Parathyroid adenoma (tissue), 2 donors: ENCODE data around the gene GRK1.
"Not testable (repeated sequence)": the region's sequence is repeated elsewhere in the genome, so short reads cannot be mapped to it uniquely, and the experiment has no call there.

ENCODE experiments used
- H2AFZ ChIP-seq: fragments of 300-600 bp; sonication (generic); one replicate; pipeline ENCODE4 v1.7.0; 2017; ENCODE audit warnings: antibody characterized with exemption, mild to moderate bottlenecking
- H3K27ac ChIP-seq: fragments of 300-600 bp; sonication (generic); one replicate; pipeline ENCODE4 v1.7.0; 2017
- H3K27me3 ChIP-seq: fragments of 300-600 bp; sonication (generic); one replicate; pipeline ENCODE4 v1.7.0; 2017; ENCODE audit warnings: low read length; ENCODE audit not compliant: control insufficient read depth, insufficient read depth
- H3K36me3 ChIP-seq: fragments of 300-600 bp; sonication (generic); one replicate; pipeline ENCODE4 v1.7.0; 2017; ENCODE audit warnings: low read length; ENCODE audit not compliant: control insufficient read depth, insufficient read depth
- H3K4me1 ChIP-seq: fragments of 300-600 bp; sonication (generic); one replicate; pipeline ENCODE4 v1.7.0; 2017; ENCODE audit warnings: control low read depth
- H3K4me2 ChIP-seq: fragments of 300-600 bp; sonication (generic); one replicate; pipeline ENCODE4 v1.7.0; 2017; ENCODE audit warnings: low read length
- H3K4me3 ChIP-seq: fragments of 300-600 bp; sonication (generic); one replicate; pipeline ENCODE4 v1.7.0; 2017; ENCODE audit warnings: low read depth, low read length
- H3K79me2 ChIP-seq: fragments of 300-600 bp; sonication (generic); one replicate; pipeline ENCODE4 v1.7.0; 2017; ENCODE audit warnings: control low read depth
- H3K9ac ChIP-seq: fragments of 300-600 bp; sonication (generic); one replicate; pipeline ENCODE4 v1.7.0; 2017; ENCODE audit warnings: mild to moderate bottlenecking
- H3K9me3 ChIP-seq: fragments of 300-600 bp; sonication (generic); one replicate; pipeline ENCODE4 v1.7.0; 2017; ENCODE audit warnings: low read length; ENCODE audit not compliant: control insufficient read depth
- CTCF ChIP-seq: fragments of 300-600 bp; sonication (generic); IDR thresholded peaks from one replicate; pipeline ENCODE4 v1.7.0; 2017; ENCODE audit warnings: antibody characterized with exemption, mild to moderate bottlenecking
- donor health status: primary hyperparathyroidism.

Gene GRK1

DNA sequence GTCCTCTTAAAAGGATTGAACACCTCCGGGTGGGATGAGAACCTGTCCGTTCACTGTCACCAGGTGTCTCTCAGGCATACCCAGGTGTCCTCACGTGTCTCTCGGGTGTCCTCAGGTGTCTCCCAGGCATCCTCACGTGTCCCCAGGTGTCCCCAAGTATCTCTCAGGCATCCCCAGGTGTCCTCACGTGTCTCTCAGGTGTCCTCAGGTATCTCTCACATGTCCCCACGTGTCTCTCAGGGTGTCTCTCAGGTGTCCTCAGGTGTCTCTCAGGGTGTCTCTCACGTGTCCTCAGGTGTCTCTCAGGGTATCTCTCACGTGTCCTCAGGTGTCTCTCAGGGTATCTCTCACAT is 42.8 kb upstream of the GRK1 start:
- Histone ChIP-seq H3K27ac (no peak overlapping the region), H3K4me1 (no peaks in the 10 kb centered on the region), H3K27me3 (no peaks in the 10 kb centered on the region), H3K4me3 (no peak overlapping the region), H3K79me2 (peaks cover 9% of the 10 kb centered on the region), H3K9me3 (no peaks in the 10 kb centered on the region), H3K4me2 (no peak overlapping the region), H2AFZ (no peak overlapping the region), H3K36me3 (no peaks in the 10 kb centered on the region), H3K9ac (no peak overlapping the region)
- no peak for TF ChIP-seq CTCF

GRCh38 chr13:113624640-113625304 is 42.2 kb upstream of the GRK1 start:
- H3K9me3 ChIP-seq, H3K9ac ChIP-seq, H2AFZ ChIP-seq, H3K4me3 ChIP-seq, H3K4me2 ChIP-seq, H3K27ac ChIP-seq, H3K79me2 ChIP-seq, H3K27me3 ChIP-seq, H3K36me3 ChIP-seq, H3K4me1 ChIP-seq: not testable (repeated sequence)

DNA sequence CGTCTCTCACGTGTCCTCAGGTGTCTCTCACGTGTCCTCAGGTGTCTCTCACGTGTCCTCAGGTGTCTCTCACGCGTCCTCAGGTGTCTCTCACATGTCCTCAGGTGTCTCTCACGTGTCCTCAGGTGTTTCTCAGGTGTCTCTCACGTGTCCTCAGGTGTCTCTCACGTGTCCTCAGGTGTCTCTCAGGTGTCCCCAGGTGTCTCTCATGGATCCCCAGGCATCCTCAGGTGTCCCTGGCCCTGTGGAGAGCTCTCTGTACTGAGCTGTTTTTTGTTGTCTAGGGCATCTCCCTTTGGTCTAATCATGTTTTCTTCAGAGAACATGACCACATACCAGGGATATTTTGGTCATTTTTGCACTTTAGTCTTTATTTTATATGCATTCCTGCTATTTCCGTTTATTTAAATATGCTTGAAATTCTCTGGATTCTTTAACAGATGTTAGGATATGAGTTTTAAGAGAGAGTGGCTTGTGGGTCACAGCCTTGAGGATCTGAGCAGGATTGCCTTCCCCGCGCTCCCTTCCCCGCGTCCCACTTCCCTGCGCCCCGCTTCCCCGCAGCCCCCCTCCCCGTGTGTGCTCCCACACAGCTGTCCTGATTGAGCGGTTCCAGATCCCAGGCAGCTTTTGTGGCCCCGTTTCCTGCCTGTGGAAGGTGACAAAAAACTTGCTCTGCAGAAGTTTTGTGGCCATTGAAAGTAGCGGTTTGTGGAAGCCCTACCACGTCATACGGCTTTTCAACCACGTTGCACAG is 40.9 kb upstream of the GRK1 start:
- Histone ChIP-seq H2AFZ (no peak overlapping the region), H3K4me2 (no peak overlapping the region), H3K4me3 (no peak overlapping the region), H3K79me2 (peaks cover 7% of the 10 kb centered on the region), H3K36me3 (no peaks in the 10 kb centered on the region), H3K27me3 (no peaks in the 10 kb centered on the region), H3K27ac (no peak overlapping the region), H3K9me3 (no peaks in the 10 kb centered on the region), H3K9ac (no peak overlapping the region), H3K4me1 (no peaks in the 10 kb centered on the region)
- TF ChIP-seq CTCF, result no peak

DNA sequence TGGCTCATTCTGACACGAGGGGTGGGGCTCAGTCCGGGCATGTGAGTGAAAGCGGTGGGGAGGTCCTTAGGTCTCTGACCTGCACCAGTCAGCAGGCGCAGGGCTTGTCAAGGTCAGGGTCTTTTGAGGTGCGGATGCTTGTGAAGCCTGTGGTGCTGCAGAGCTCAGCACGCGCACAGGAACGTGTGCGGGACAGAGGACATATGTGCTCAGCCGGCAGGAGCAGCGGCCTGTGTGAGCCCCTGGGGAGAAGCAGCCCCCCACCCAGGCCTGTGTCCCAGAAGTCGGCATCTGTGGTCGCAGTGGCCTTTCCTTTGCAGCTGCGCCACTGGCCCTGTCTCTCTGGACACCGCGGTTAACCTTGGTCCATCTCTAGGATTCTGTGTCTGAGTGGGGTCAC is 39.9 kb upstream of the GRK1 start:
- no peak overlapping the region for H3K4me3 ChIP-seq
- H3K27ac ChIP-seq, result no peak overlapping the region
- H2AFZ ChIP-seq, result no peak overlapping the region
- no peaks in the 10 kb centered on the region for H3K36me3 ChIP-seq
- peaks cover 7% of the 10 kb centered on the region for H3K79me2 ChIP-seq
- no peaks in the 10 kb centered on the region for H3K4me1 ChIP-seq
- H3K9me3 ChIP-seq, result no peaks in the 10 kb centered on the region
- no peak overlapping the region for H3K9ac ChIP-seq
- no peak for TF ChIP-seq CTCF
- H3K27me3 ChIP-seq, result no peaks in the 10 kb centered on the region
- H3K4me2 ChIP-seq, result no peak overlapping the region

DNA sequence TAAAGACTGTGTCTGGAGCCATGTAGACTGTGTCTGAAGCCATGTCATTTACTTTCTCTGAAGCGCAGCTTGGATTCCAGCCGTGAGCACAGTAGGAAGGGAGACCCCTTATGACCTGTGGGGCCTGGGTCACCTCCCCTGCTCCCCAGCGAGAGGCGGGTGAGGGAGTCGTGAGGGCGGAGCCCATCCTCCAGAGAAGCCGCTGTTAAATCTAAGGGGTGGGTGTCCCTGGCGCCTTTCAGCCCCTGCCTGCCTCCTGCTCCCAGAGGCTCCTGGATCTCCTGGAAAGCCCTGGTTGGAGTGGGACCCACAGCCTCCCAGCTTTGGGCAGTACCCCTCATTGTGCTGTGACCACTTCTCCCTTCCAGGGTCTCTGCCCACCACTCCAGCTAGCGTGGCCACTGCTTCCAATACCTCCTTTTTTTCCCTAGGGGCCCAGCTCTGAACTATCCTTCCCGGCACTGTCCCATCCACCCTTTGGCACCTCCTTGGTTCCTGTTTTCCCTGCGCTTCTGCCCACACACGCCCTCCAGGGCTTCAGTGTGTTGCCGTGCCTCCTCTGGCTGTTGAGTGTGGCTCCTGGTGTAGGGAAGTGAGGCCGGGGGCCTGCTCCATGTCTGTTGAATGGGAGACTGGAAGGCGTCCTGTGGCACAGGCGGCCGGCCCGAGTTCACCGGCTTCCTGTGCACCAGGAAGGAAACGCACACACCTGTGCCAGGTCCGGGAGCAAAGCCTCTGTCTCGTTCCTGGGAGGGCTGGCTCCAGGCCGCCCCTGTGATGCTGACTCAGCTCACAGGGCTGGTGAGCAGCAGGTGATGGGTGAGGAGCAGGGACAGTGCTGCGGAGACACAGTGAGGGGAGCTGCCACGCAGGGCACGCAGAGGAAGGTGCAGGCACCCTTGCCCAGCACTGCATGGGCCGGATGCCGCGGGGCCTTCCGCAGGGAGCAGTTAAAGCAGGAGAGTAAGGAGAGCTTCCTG is 38.4 kb upstream of the GRK1 start:
- Histone ChIP-seq H3K4me1 (no peaks in the 10 kb centered on the region), H3K9me3 (no peaks in the 10 kb centered on the region), H3K4me3 (no peak overlapping the region), H2AFZ (no peak overlapping the region), H3K9ac (no peak overlapping the region), H3K27me3 (no peaks in the 10 kb centered on the region), H3K36me3 (no peaks in the 10 kb centered on the region), H3K79me2 (peaks cover 7% of the 10 kb centered on the region), H3K27ac (no peak overlapping the region), H3K4me2 (no peak overlapping the region)
- no peak for TF ChIP-seq CTCF
